ENCODE results near the gene SLF1. TPM values are rescaled to one million over a fixed set of nuclear protein-coding genes. Genes with fewer than 3 reads are reported as not detected.

Gene SLF1
- total RNA-seq, 4 donors from 2014 or later, result 2.5 to 3.8 (median 3.1) TPM

GRCh38 chr5:94618029-94618492 lies 408 bp upstream of the SLF1 start:
- peak; percentile 92 for DNase-seq (ENCODE audit: extremely low spot score)
- H3K36me3 ChIP-seq, result no peaks in the 10 kb centered on the region
- no peak for TF ChIP-seq POLR2A (IDR thresholded peaks at IDR 0.05; ENCODE audit: low read depth)
- no peak for TF ChIP-seq CTCF (IDR thresholded peaks at IDR 0.05)
- TF ChIP-seq POLR2AphosphoS5 (IDR thresholded peaks at IDR 0.05), result no peak
- no peak for TF ChIP-seq EP300 (IDR thresholded peaks at IDR 0.05)
- intact Hi-C loops (cut with DNase I), result no loop called here
- H3K27me3 ChIP-seq, result no peaks in the 10 kb centered on the region
- H3K4me1 ChIP-seq, result peaks cover 15 to 29% (median 19%) of the 10 kb centered on the region in 4 donors
- 0% methylated on average over 5 of the region's 23 CpGs for WGBS
- H3K27ac ChIP-seq (replicated peaks in 1 of 4), result peak overlapping the region; percentile 61 to 83 (median 68)
- H3K4me3 ChIP-seq, result peak overlapping the region; percentile 69 to 88 (median 72)
- H3K9me3 ChIP-seq, result no peaks in the 10 kb centered on the region

- H3K9me3 ChIP-seq, result no peaks in the 10 kb centered on the region
- peaks cover 15 to 28% (median 19%) of the 10 kb centered on the region in 4 donors for H3K4me1 ChIP-seq
- DNase-seq (ENCODE audit: extremely low spot score), result no peak
- intact Hi-C loops (cut with DNase I), result no loop called here
- H3K4me3 ChIP-seq, result no peak overlapping the region
- WGBS, result 90% methylated on average over 5 of the region's 5 CpGs
- H3K27ac ChIP-seq (replicated peaks in 1 of 4), result no peak overlapping the region
- H3K36me3 ChIP-seq, result no peaks in the 10 kb centered on the region
- no peak for TF ChIP-seq CTCF (IDR thresholded peaks at IDR 0.05)
- no peak for TF ChIP-seq EP300 (IDR thresholded peaks at IDR 0.05)
- no peak for TF ChIP-seq POLR2A (IDR thresholded peaks at IDR 0.05; ENCODE audit: low read depth)
- no peak for TF ChIP-seq POLR2AphosphoS5 (IDR thresholded peaks at IDR 0.05)
- no peaks in the 10 kb centered on the region for H3K27me3 ChIP-seq
Measured at GRCh38 chr5:94620256-94620655, 1.8 kb downstream of the SLF1 start.

- TF ChIP-seq EP300 (IDR thresholded peaks at IDR 0.05) (no peak), CTCF (IDR thresholded peaks at IDR 0.05) (no peak), POLR2A (IDR thresholded peaks at IDR 0.05; ENCODE audit: low read depth) (no peak), POLR2AphosphoS5 (IDR thresholded peaks at IDR 0.05) (no peak)
- WGBS, result 62% methylated on average over 5 of the region's 5 CpGs
- no peaks in the 10 kb centered on the region for H3K27me3 ChIP-seq
- no peak overlapping the region for H3K4me3 ChIP-seq
- H3K27ac ChIP-seq (replicated peaks in 1 of 4), result no peak overlapping the region
- DNase-seq (ENCODE audit: extremely low spot score), result no peak
- H3K9me3 ChIP-seq, result no peaks in the 10 kb centered on the region
- H3K36me3 ChIP-seq, result no peaks in the 10 kb centered on the region
- H3K4me1 ChIP-seq, result peaks cover 15 to 22% (median 19%) of the 10 kb centered on the region in 4 donors
- intact Hi-C loops (cut with DNase I), result no loop called here
Measured at GRCh38 chr5:94621763-94622162, 3.3 kb downstream of the SLF1 start.

GRCh38 chr5:94623011-94623410 lies 4.5 kb downstream of the SLF1 start:
- Histone ChIP-seq H3K4me3 (no peak overlapping the region), H3K27ac (replicated peaks in 1 of 4) (no peak overlapping the region), H3K4me1 (peaks cover 8 to 13% (median 11%) of the 10 kb centered on the region in 4 donors), H3K27me3 (no peaks in the 10 kb centered on the region), H3K9me3 (no peaks in the 10 kb centered on the region), H3K36me3 (no peaks in the 10 kb centered on the region)
- TF ChIP-seq CTCF (IDR thresholded peaks at IDR 0.05) (no peak), EP300 (IDR thresholded peaks at IDR 0.05) (no peak), POLR2A (IDR thresholded peaks at IDR 0.05; ENCODE audit: low read depth) (no peak), POLR2AphosphoS5 (IDR thresholded peaks at IDR 0.05) (no peak)
- intact Hi-C loops (cut with DNase I), result no loop called here
- DNase-seq (ENCODE audit: extremely low spot score), result no peak

GRCh38 chr5:94623877-94624276 lies 5.4 kb downstream of the SLF1 start:
- intact Hi-C loops (cut with DNase I), result no loop called here
- H3K27ac ChIP-seq (replicated peaks in 1 of 4), result no peak overlapping the region
- H3K4me3 ChIP-seq, result no peak overlapping the region
- H3K36me3 ChIP-seq, result no peaks in the 10 kb centered on the region
- no peak for DNase-seq (ENCODE audit: extremely low spot score)
- no peaks in the 10 kb centered on the region for H3K27me3 ChIP-seq
- H3K4me1 ChIP-seq, result peaks cover 8 to 12% (median 11%) of the 10 kb centered on the region in 4 donors
- no peaks in the 10 kb centered on the region for H3K9me3 ChIP-seq
- TF ChIP-seq EP300 (IDR thresholded peaks at IDR 0.05) (no peak), CTCF (IDR thresholded peaks at IDR 0.05) (no peak), POLR2AphosphoS5 (IDR thresholded peaks at IDR 0.05) (no peak), POLR2A (IDR thresholded peaks at IDR 0.05; ENCODE audit: low read depth) (no peak)
- 77% methylated on average over 2 of the region's 2 CpGs for WGBS

All from esophagus muscularis mucosa (tissue), 4 donors.